K562 (cell line): ENCODE measurements around the gene PLXNA2. TPM values are rescaled to one million over a fixed set of nuclear protein-coding genes. Genes with fewer than 3 reads are reported as not detected.

Source experiments
- ATAC-seq: fragments of 200-7000 bp; cut with Tn5 transposase; 3 replicates; pipeline ENCODE4 v1.9.1; 2020; ENCODE audit warnings: moderate library complexity
- BruUV-seq: library from RNA; stranded (reverse); fragments of 400-500 nt; replicated peaks from 2 replicates; lab custom pipeline; 2021; lab: Mats Ljungman, UMichigan
- CTCF ChIA-PET: fragments of 300-600 bp; formaldehyde crosslinking; extraction: SDS; loops from one replicate; lab custom pipeline; 2021; ENCODE audit warnings: low intra/inter-chr PET ratio; lab: Yijun Ruan, JAX
- POLR2A ChIA-PET: fragments of 300-600, 350-650 bp; sonication (Branson Sonifier 250); formaldehyde crosslinking; extraction: SDS; loops from one replicate; lab custom pipeline; 2021; ENCODE audit warnings: antibody characterized with exemption, inconsistent platforms; lab: Yijun Ruan, JAX
- DNase-seq, 4 experiments: peaks; one replicate each; pipeline versions ENCODE4 v3.0.0 to v3.0.0-alpha.2; 2011 to 2018; ENCODE audit warnings: low spot score in 3 of 4, mixed read lengths in 3 of 4; ENCODE audit errors: extremely low read depth in 1 of 4
- FAIRE-seq: peaks from 2 replicates; lab custom pipeline; 2011; peaks lifted over from hg19 to GRCh38; lab: Jason Lieb, UNC
- H2AFZ ChIP-seq: 2 replicates; pipeline ENCODE4 v1.6.0; 2011; ENCODE audit warnings: low read depth, low read length, control low read depth, inconsistent platforms
- H3K27ac ChIP-seq: fragments of 200-600 bp; 3 replicates; pipeline ENCODE4 v1.8.0; 2011; ENCODE audit warnings: low read depth, mild to moderate bottlenecking, control low read depth, inconsistent platforms, low read length, moderate library complexity, mixed read lengths; ENCODE audit errors: extremely low read depth
- H3K27me3 ChIP-seq, 2 experiments: fragments of 300-600 bp in 1 of 2; 2 replicates in 1 of 2; 3 replicates in 1 of 2; pipeline versions ENCODE4 v1.6.0 to v1.8.0; 2011; ENCODE audit warnings: inconsistent platforms in 2 of 2, low read length in 2 of 2, mild to moderate bottlenecking in 1 of 2, mixed read lengths in 1 of 2, moderate library complexity in 1 of 2; ENCODE audit not compliant: control insufficient read depth in 2 of 2, insufficient read depth in 2 of 2
- H3K36me3 ChIP-seq: fragments of 300-600 bp; 3 replicates; pipeline ENCODE4 v1.8.0; 2011; ENCODE audit warnings: mild to moderate bottlenecking, low read length, inconsistent platforms; ENCODE audit not compliant: control insufficient read depth, insufficient read depth
- H3K4me1 ChIP-seq, 2 experiments: fragments of 200-600 bp in 1 of 2; replicated peaks in 1 of 2; 2 replicates in 1 of 2; 3 replicates in 1 of 2; pipeline versions ENCODE4 v1.5.1 to v1.8.0; 2011; ENCODE audit warnings: inconsistent platforms in 2 of 2, low read length in 2 of 2, mild to moderate bottlenecking in 1 of 2, mixed read lengths in 1 of 2, moderate library complexity in 1 of 2; ENCODE audit not compliant: control insufficient read depth in 2 of 2, insufficient read depth in 2 of 2
- H3K4me2 ChIP-seq: 2 replicates; pipeline ENCODE4 v1.6.1; 2011; ENCODE audit warnings: low read length, control low read depth, inconsistent platforms, mixed read lengths; ENCODE audit not compliant: insufficient read depth
- H3K4me3 ChIP-seq: fragments of 200-600 bp; sonication (generic), shearing (Covaris generic); 2 replicates; pipeline ENCODE4 v1.5.1; 2016; ENCODE audit warnings: control low read depth, inconsistent platforms
- H3K79me2 ChIP-seq: fragments of 200-600 bp; 3 replicates; pipeline ENCODE4 v1.8.0; 2011; ENCODE audit warnings: low read length, inconsistent platforms; ENCODE audit not compliant: control insufficient read depth, insufficient read depth
- H3K9ac ChIP-seq, 2 experiments: 2 replicates each; pipeline versions ENCODE4 v1.6.0 to v1.6.1; 2011; ENCODE audit warnings: low read depth in 2 of 2, low read length in 2 of 2, control low read depth in 1 of 2, inconsistent platforms in 1 of 2, mild to moderate bottlenecking in 1 of 2, mixed read lengths in 1 of 2; ENCODE audit not compliant: insufficient read depth in 1 of 2
- H3K9me1 ChIP-seq: one replicate; pipeline ENCODE4 v1.6.0; 2011; ENCODE audit warnings: inconsistent platforms, mild to moderate bottlenecking, low read length, moderate library complexity; ENCODE audit not compliant: control insufficient read depth, insufficient read depth
- H3K9me3 ChIP-seq: replicated peaks from 2 replicates; pipeline ENCODE4 v1.5.1; 2011; ENCODE audit warnings: low read depth, low read length, inconsistent platforms; ENCODE audit not compliant: control insufficient read depth, insufficient read depth
- H4K20me1 ChIP-seq: replicated peaks from 2 replicates; pipeline ENCODE4 v1.6.1; 2011; ENCODE audit warnings: low read length, inconsistent platforms, mixed read lengths; ENCODE audit not compliant: control insufficient read depth, insufficient read depth
- E2F6 ChIP-seq, 2 experiments: IDR thresholded peaks; 2 replicates each; pipeline ENCODE4 v1.6.1; 2011; ENCODE audit warnings: borderline replicate concordance in 1 of 2, control low read depth in 1 of 2, low read depth in 1 of 2, low read length in 1 of 2, mild to moderate bottlenecking in 1 of 2, mixed read lengths in 1 of 2, moderate library complexity in 1 of 2; ENCODE audit not compliant: insufficient read depth in 1 of 2, insufficient read length in 1 of 2, poor library complexity in 1 of 2, severe bottlenecking in 1 of 2; ENCODE audit errors: extremely low read depth in 1 of 2
- ELF4 ChIP-seq: fragments of 450-650 bp; formaldehyde crosslinking; IDR thresholded peaks from 2 replicates; pipeline ENCODE4 v1.4.0; 2022; ENCODE audit warnings: missing genetic modification characterization
- GTF2A2 ChIP-seq: IDR thresholded peaks from 2 replicates; pipeline ENCODE4 v1.6.1; 2016; ENCODE audit warnings: mild to moderate bottlenecking, missing genetic modification characterization, missing compliant biosample characterization
- MITF ChIP-seq: IDR thresholded peaks from 2 replicates; pipeline ENCODE4 v1.6.1; 2014; ENCODE audit warnings: antibody characterized with exemption
- PHB2 ChIP-seq: fragments of 450-650 bp; IDR thresholded peaks from 2 replicates; pipeline ENCODE4 v1.6.1; 2017; ENCODE audit warnings: low read depth
- POLR2G ChIP-seq: fragments of 200-400 bp; formaldehyde crosslinking; IDR thresholded peaks from 2 replicates; pipeline ENCODE4 v1.6.1; 2017; ENCODE audit warnings: low read depth, mild to moderate bottlenecking, antibody characterized with exemption, low read length, moderate library complexity
- RFX5 ChIP-seq: IDR thresholded peaks from 2 replicates; pipeline ENCODE4 v1.6.1; 2011; ENCODE audit warnings: low read depth, mild to moderate bottlenecking, improper control_type of control experiment, low read length
- TRIM25 ChIP-seq: fragments of 450-650 bp; IDR thresholded peaks from 2 replicates; pipeline ENCODE4 v1.7.0; 2016; ENCODE audit warnings: borderline replicate concordance
- ZBTB17 ChIP-seq: fragments of 450-650 bp; formaldehyde crosslinking; IDR thresholded peaks from 2 replicates; pipeline ENCODE4 v1.4.0; 2020; ENCODE audit warnings: mild to moderate bottlenecking
- ZNF57 ChIP-seq: fragments of 450-650 bp; formaldehyde crosslinking; IDR thresholded peaks from 2 replicates; pipeline ENCODE4 v1.4.0; 2020; ENCODE audit warnings: mild to moderate bottlenecking, moderate library complexity
- WGBS: fragments of 100-300 bp; shearing (Covaris generic); methylation state at CpG from one replicate; pipeline ENCODE4 v1.1.6; 2016; ENCODE audit warnings: low coverage, mixed read lengths; ENCODE audit not compliant: insufficient coverage; ENCODE audit errors: missing lambda C conversion rate; 5-methylcytosine and 5-hydroxymethylcytosine counted together
- in situ Hi-C: fragments of 300-500 bp; cut with MboI; formaldehyde crosslinking; loops from 4 replicates; pipeline ENCODE4 v1.15.0; 2018; ENCODE audit warnings: inconsistent platforms, mixed read lengths
- intact Hi-C: fragments of 100-400 bp; cut with micrococcal nuclease; formaldehyde crosslinking; loops from 2 replicates; pipeline ENCODE4 v1.14.2; 2022
- polyA plus RNA-seq, 8 experiments: library from polyadenylated mRNA; depleted of rRNA in 4 of 8; stranded (reverse) in 5 of 8; unstranded in 3 of 8; fragments of >200 nt; fragmentation: Nextera tagmentation in 2 of 8; fragmentation: Illumina TruSeq in 1 of 8; extraction: Ambion mirVana in 2 of 8; extraction: Trizol in 1 of 8; gene quantifications; 2 replicates each; pipeline versions ENCODE4 v1.2.1 to v1.2.3, GENCODE V29; 2011 to 2014; ENCODE audit warnings: inconsistent platforms in 1 of 8, missing spikeins in 1 of 8
- total RNA-seq, 7 experiments: library from RNA; depleted of rRNA in 6 of 7; stranded (reverse); fragments of >200 nt in 6 of 7; fragmentation: Illumina TruSeq in 2 of 7; extraction: Trizol in 2 of 7; gene quantifications; 2 replicates each; pipeline versions ENCODE4 v1.2.1 to v1.2.3, GENCODE V29; 2011 to 2021; ENCODE audit warnings: low replicate concordance in 1 of 7
- TF ChIP-seq, protein P1 (sequence below): fragments of 250-450 bp; sonication (Bioruptor Pico); IDR thresholded peaks from 2 replicates; pipeline ENCODE4 v1.8.0; 2021; ENCODE audit warnings: moderate library complexity, mild to moderate bottlenecking, inconsistent platforms
- TF ChIP-seq, protein P2 (sequence below): fragments of 450-650 bp; conservative IDR thresholded peaks from 2 replicates; pipeline ENCODE4 v1.6.1; 2016; ENCODE audit warnings: missing genetic modification characterization, low read depth, mild to moderate bottlenecking, missing compliant biosample characterization, moderate library complexity

The PLXNA2 gene
- total and polyA plus RNA-seq, 9 of the 15 experiments (the other 6 are each of a cell fraction or from before 2014, with no cell fraction given), result 0.01 to 1.3 (median 0.32) TPM

DNA sequence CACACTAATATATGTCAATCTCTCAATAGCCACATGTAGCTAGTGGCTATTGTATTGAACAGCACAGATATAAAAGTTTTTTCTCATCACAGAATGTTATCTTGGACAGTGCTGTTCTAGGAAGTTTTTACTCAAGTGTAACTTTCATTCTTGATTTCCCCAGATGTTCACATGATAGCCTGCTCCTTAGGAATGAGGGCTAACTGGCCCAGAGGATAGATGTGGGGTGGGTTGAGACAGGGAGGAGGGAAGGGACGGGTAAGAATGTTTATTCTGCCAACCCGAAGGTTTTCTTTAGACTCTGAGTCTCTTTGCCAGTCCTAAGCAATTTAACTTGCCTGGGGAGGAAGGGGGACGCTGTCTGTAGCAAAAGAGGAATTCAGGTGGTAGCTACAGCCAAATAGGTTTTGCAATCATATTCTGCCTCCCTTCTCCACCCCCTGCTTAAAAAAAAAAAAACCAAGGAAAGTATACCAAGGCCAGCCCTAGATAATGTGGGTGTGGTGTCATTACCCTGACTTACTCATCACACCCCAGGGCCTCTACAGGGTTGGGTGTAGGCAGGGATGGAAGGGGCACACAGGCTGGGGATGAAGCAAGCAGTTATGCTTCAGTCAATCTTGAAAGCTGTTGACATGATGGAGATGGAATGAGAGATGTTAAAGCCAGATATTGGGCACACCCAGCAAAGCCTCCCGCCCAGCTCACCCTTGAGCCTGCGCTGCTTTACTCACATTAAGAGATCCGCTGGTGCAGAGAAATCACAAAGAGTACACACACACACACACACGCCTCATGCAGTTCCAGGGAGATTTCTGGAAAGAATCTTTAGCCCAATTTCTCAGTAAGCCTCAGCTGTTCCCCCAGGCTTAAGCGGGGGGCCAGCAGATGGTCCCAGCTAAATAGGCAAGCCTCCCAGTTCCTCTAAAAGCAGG, 59.9 kb downstream of the PLXNA2 start:
- peak; percentile 96 for FAIRE-seq
- no peak for TF ChIP-seq POLR2G
- TF ChIP-seq MITF, result peak; percentile 49; the same call in 1 of the 2 replicates
- no peak for TF ChIP-seq ZBTB17 (CRISPR knock-in tag)
- TF ChIP-seq, protein P1, sequence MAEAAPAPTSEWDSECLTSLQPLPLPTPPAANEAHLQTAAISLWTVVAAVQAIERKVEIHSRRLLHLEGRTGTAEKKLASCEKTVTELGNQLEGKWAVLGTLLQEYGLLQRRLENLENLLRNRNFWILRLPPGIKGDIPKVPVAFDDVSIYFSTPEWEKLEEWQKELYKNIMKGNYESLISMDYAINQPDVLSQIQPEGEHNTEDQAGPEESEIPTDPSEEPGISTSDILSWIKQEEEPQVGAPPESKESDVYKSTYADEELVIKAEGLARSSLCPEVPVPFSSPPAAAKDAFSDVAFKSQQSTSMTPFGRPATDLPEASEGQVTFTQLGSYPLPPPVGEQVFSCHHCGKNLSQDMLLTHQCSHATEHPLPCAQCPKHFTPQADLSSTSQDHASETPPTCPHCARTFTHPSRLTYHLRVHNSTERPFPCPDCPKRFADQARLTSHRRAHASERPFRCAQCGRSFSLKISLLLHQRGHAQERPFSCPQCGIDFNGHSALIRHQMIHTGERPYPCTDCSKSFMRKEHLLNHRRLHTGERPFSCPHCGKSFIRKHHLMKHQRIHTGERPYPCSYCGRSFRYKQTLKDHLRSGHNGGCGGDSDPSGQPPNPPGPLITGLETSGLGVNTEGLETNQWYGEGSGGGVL, result no peak
- no peak for TF ChIP-seq PHB2
- TF ChIP-seq RFX5, result no peak
- TF ChIP-seq GTF2A2 (tag), result no peak
- TF ChIP-seq, protein P2, sequence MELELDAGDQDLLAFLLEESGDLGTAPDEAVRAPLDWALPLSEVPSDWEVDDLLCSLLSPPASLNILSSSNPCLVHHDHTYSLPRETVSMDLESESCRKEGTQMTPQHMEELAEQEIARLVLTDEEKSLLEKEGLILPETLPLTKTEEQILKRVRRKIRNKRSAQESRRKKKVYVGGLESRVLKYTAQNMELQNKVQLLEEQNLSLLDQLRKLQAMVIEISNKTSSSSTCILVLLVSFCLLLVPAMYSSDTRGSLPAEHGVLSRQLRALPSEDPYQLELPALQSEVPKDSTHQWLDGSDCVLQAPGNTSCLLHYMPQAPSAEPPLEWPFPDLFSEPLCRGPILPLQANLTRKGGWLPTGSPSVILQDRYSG, result no peak
- TF ChIP-seq E2F6 (IDR thresholded peaks at IDR 0.05; ENCODE audit: borderline replicate concordance in 1 of 2, extremely low read depth in 1 of 2, insufficient read depth in 1 of 2, insufficient read length in 1 of 2, low read depth in 1 of 2, low read length in 1 of 2, poor library complexity in 1 of 2, severe bottlenecking in 1 of 2), result no peak
- TF ChIP-seq ZNF57 (CRISPR knock-in tag), result no peak
- no peak for TF ChIP-seq TRIM25
- TF ChIP-seq ELF4 (CRISPR knock-in tag), result peak; percentile 13; the same call in 1 of the 2 replicates

More for the DNA sequence above, 59.9 kb downstream of the PLXNA2 start:
- Histone ChIP-seq H2AFZ (peak overlapping the region; percentile 11; the same call in 1 of the 2 replicates), H3K27me3 (no peaks in the 10 kb centered on the region), H3K4me3 (no peak overlapping the region), H3K4me2 (peak overlapping the region; percentile 41), H3K9ac (peak overlapping the region in 1 of 2 experiments; percentile 10; a peak in 1 of 4 replicates), H3K9me1 (no peaks in the 10 kb centered on the region), H3K79me2 (no peaks in the 10 kb centered on the region), H3K27ac (no peak overlapping the region), H4K20me1 (no peaks in the 10 kb centered on the region), H3K36me3 (no peaks in the 10 kb centered on the region), H3K4me1 (peaks cover 49 to 54% of the 10 kb centered on the region in 2 experiments), H3K9me3 (no peaks in the 10 kb centered on the region)
- in situ Hi-C loops (no loop called here), intact Hi-C loops (loop anchor here (2.0 to 5.0 kb wide), 2 partner anchors 52 to 55 kb away; no protein-coding TSS in a partner anchor)
- WGBS, result 9% methylated on average over 8 of the region's 8 CpGs
- DNase-seq (peak; percentile 80 to 95 (median 86)), ATAC-seq (peak; percentile 93)
- POLR2A ChIA-PET, result interaction anchor here (1.0 to 2.0 kb wide), 3 partner anchors 10 to 52 kb away, joined by 3 to 10 read pairs (median 3); no protein-coding TSS in a partner anchor
- CTCF ChIA-PET, result no interaction called here
- no TSS peak for BruUV-seq
